IMR-90 (cell line): ENCODE measurements around the gene RSU1.

Experiments used
- CTCF ChIP-seq: conservative IDR thresholded peaks from 2 replicates; pipeline ENCODE4 v1.5.1; 2012; ENCODE audit warnings: mild to moderate bottlenecking, low read depth, low read length, improper control_type of control experiment
- FOS ChIP-seq: fragments of 150-350 bp; IDR thresholded peaks from 2 replicates; pipeline ENCODE4 v1.6.1; 2016; ENCODE audit warnings: low read depth, low read length

- no peak for TF ChIP-seq FOS
- TF ChIP-seq CTCF: no peak
Measured at GRCh38 chr10:16776896-16777295, 40.3 kb downstream of the RSU1 start.
